ENCODE measurements around the gene DCAF16.

DNA sequence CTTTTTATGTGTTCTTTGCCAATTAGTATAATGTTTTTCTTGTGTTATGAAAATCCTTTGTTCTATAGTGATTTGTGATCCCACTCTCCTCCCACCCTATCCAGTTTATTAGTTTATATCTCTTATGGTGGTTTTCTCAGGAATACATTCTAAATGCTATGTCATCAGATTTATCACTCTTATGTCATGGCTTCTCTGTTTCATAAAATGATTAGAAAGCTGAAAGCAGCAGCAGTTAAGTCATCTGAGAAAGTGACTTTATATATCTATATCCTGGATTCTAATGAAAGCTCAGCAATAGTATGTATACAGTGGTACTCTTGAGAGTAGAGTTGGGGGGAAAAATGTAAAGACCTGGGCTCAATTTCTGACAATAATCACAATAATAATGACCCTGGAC, 41.4 kb upstream of the DCAF16 start:
- TF ChIP-seq, protein P1, sequence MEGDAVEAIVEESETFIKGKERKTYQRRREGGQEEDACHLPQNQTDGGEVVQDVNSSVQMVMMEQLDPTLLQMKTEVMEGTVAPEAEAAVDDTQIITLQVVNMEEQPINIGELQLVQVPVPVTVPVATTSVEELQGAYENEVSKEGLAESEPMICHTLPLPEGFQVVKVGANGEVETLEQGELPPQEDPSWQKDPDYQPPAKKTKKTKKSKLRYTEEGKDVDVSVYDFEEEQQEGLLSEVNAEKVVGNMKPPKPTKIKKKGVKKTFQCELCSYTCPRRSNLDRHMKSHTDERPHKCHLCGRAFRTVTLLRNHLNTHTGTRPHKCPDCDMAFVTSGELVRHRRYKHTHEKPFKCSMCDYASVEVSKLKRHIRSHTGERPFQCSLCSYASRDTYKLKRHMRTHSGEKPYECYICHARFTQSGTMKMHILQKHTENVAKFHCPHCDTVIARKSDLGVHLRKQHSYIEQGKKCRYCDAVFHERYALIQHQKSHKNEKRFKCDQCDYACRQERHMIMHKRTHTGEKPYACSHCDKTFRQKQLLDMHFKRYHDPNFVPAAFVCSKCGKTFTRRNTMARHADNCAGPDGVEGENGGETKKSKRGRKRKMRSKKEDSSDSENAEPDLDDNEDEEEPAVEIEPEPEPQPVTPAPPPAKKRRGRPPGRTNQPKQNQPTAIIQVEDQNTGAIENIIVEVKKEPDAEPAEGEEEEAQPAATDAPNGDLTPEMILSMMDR (IDR thresholded peaks at IDR 0.05) = no peak
- TF ChIP-seq POLR2AphosphoS5 (IDR thresholded peaks at IDR 0.05) = no peak
- no peak for TF ChIP-seq EP300 (IDR thresholded peaks at IDR 0.05; ENCODE audit: low read depth)

Data from transverse colon (tissue), 4 donors.